Peyer's patch (tissue), 4 donors: Measurements from ENCODE around the gene TAS1R2.

ENCODE experiments used
- CTCF ChIP-seq, 6 experiments: fragments of 450-650 bp in 4 of 6; fragments of 200-600 bp in 2 of 6; sonication (generic) in 1 of 6; IDR thresholded peaks; one replicate each; pipeline ENCODE4 v1.5.1; 2017 to 2019; ENCODE audit warnings: antibody characterized with exemption in 6 of 6, mild to moderate bottlenecking in 3 of 6, moderate library complexity in 1 of 6
- POLR2A ChIP-seq, 2 donors: fragments of 450-650 bp; IDR thresholded peaks; one replicate each; pipeline ENCODE4 v1.5.1; 2017; ENCODE audit warnings: antibody characterized with exemption in 2 of 2, mild to moderate bottlenecking in 2 of 2, moderate library complexity in 2 of 2

- no peak for TF ChIP-seq CTCF (IDR thresholded peaks at IDR 0.05)
- TF ChIP-seq POLR2A (IDR thresholded peaks at IDR 0.05), result peak in 1 of 2 donors; percentile 14
Observed at GRCh38 chr1:18902523-18903290, 43.2 kb upstream of the TAS1R2 start, which contains the start of gene ALDH4A1.
